ENCODE data around the gene NPHP4. TPM values are rescaled to one million over a fixed set of nuclear protein-coding genes. Genes with fewer than 3 reads are reported as not detected.

The NPHP4 gene
- total RNA-seq, 4 donors from 2014 or later: 1.1 to 10.4 (median 1.8) TPM

DNA sequence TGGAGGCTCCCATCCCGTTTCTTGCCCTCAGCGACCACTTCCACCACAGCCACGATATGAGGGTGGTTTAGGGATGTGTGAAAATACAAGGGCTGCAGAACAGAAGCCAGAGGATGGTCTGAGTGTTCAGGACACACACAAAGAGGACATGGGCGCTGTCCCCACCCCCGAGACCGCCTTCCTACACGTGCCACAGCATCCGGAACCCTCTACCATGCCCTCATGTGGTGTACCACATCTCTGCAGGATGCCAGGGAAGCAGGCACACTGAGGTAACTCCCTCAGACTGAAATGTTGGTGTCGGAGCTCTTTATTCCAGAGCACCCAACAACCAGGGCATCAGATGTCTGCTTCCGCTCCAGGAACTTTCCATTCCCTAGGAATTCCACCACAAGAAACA is 23.1 kb downstream of the NPHP4 start:
- TF ChIP-seq, protein P1, sequence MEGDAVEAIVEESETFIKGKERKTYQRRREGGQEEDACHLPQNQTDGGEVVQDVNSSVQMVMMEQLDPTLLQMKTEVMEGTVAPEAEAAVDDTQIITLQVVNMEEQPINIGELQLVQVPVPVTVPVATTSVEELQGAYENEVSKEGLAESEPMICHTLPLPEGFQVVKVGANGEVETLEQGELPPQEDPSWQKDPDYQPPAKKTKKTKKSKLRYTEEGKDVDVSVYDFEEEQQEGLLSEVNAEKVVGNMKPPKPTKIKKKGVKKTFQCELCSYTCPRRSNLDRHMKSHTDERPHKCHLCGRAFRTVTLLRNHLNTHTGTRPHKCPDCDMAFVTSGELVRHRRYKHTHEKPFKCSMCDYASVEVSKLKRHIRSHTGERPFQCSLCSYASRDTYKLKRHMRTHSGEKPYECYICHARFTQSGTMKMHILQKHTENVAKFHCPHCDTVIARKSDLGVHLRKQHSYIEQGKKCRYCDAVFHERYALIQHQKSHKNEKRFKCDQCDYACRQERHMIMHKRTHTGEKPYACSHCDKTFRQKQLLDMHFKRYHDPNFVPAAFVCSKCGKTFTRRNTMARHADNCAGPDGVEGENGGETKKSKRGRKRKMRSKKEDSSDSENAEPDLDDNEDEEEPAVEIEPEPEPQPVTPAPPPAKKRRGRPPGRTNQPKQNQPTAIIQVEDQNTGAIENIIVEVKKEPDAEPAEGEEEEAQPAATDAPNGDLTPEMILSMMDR (IDR thresholded peaks at IDR 0.05 in 4 of 5, conservative IDR thresholded peaks at IDR 0.05 in 1 of 5): no peak
- TF ChIP-seq POLR2A (IDR thresholded peaks at IDR 0.05): no peak
- no peak overlapping the region for H3K27ac ChIP-seq
- H3K4me3 ChIP-seq: no peak overlapping the region
- in situ Hi-C loops (cut with MboI; ENCODE audit: low sequenced_read_pairs in 4 of 4) (loop anchor here in 1 of 4 donors (25.0 kb wide), 1 partner anchor 457 kb away; no protein-coding TSS in a partner anchor), intact Hi-C loops (cut with DNase I; ENCODE audit: low total_unique reads) (no loop called here)
- no peaks in the 10 kb centered on the region for H3K36me3 ChIP-seq
- DNase-seq (no peak), ATAC-seq (no peak)
- H3K4me1 ChIP-seq: no peaks in the 10 kb centered on the region
- no peaks in the 10 kb centered on the region for H3K9me3 ChIP-seq
- no peaks in the 10 kb centered on the region for H3K27me3 ChIP-seq

DNA sequence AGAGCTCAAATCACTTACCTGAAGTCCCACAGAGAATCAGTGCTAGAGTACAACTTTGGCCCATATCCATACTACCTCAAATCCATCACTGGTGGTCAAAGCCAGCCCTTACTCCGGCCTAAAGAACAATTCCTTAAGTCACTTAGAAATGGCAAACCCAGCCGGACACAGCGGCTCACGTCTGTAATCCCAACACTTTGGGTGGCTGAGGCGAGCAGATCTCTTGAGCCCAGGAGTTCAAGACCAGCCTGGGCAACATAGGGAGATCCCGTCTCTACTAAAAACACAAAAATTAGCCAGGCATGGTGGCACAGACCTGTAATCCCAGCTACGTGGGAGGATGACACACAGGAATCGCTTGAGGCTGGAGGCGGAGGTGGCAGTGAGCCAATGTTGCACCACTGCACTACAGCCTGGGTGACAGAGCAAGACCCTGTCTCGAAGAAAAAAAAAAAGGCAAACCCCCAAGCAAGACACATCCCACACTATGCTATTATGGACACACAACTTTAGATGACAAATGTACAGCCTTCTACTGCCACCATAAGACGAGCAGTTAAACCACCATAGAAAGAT is 24.0 kb downstream of the NPHP4 start:
- TF ChIP-seq POLR2A (IDR thresholded peaks at IDR 0.05): no peak
- TF ChIP-seq, protein P1 (IDR thresholded peaks at IDR 0.05 in 4 of 5, conservative IDR thresholded peaks at IDR 0.05 in 1 of 5): no peak
- Histone ChIP-seq H3K4me1 (no peaks in the 10 kb centered on the region), H3K9me3 (no peaks in the 10 kb centered on the region), H3K27ac (no peak overlapping the region), H3K4me3 (no peak overlapping the region), H3K27me3 (no peaks in the 10 kb centered on the region), H3K36me3 (no peaks in the 10 kb centered on the region)
- in situ Hi-C loops (cut with MboI; ENCODE audit: low sequenced_read_pairs in 4 of 4) (loop anchor here in 1 of 4 donors (25.0 kb wide), 1 partner anchor 456 kb away; no protein-coding TSS in a partner anchor), intact Hi-C loops (cut with DNase I; ENCODE audit: low total_unique reads) (no loop called here)
- ATAC-seq: no peak
- no peak for DNase-seq

DNA sequence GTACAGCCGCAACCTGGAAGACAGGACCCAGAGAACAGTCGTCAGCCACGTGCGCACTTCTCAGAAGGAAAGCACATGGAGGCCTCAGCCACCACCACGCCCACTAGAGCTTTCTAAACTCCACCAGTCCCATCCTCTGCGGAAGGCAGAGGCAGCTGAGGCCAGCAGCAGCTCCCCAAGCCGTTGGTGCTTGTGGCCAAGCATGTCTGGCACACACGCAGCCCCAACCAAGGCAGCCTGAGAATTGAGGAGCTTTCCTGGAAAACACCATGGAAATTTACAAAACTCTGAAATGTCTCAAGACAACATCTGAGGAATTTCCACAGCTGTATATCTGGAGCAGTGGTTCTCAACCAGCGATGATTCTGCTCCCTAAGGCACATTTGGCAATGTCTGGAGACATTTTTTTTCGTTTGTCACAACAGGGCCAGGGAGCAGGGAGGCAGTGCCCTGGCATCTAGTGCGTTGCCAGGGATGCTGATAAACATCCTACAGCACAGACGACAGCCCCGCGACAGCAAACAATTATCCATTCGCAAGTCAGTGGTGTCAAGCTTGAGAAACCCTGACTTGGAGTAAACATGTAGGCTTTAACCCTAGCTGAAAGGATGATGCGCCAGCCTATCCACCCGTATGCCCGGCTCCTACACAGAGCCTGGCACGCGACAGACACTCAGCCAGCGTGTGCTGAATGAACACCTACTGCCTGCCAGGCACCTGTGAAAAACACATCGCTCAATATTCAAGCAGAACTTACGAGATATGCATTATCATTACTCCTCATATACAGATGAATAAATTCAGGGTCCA is 24.7 kb downstream of the NPHP4 start:
- no peaks in the 10 kb centered on the region for H3K36me3 ChIP-seq
- no peak overlapping the region for H3K4me3 ChIP-seq
- intact Hi-C loops (cut with DNase I; ENCODE audit: low total_unique reads): no loop called here
- DNase-seq: peak in 1 of 2 donors; percentile 45
- no peaks in the 10 kb centered on the region for H3K27me3 ChIP-seq
- no peaks in the 10 kb centered on the region for H3K9me3 ChIP-seq
- TF ChIP-seq, protein P1 (IDR thresholded peaks at IDR 0.05 in 4 of 5, conservative IDR thresholded peaks at IDR 0.05 in 1 of 5): no peak
- no peak for TF ChIP-seq POLR2A (IDR thresholded peaks at IDR 0.05)
- in situ Hi-C loops (cut with MboI; ENCODE audit: low sequenced_read_pairs in 4 of 4): loop anchor here in 1 of 4 donors (25.0 kb wide), 1 partner anchor 455 kb away; no protein-coding TSS in a partner anchor
- no peak overlapping the region for H3K27ac ChIP-seq
- H3K4me1 ChIP-seq: no peaks in the 10 kb centered on the region
- ATAC-seq: peak; percentile 19 to 36

DNA sequence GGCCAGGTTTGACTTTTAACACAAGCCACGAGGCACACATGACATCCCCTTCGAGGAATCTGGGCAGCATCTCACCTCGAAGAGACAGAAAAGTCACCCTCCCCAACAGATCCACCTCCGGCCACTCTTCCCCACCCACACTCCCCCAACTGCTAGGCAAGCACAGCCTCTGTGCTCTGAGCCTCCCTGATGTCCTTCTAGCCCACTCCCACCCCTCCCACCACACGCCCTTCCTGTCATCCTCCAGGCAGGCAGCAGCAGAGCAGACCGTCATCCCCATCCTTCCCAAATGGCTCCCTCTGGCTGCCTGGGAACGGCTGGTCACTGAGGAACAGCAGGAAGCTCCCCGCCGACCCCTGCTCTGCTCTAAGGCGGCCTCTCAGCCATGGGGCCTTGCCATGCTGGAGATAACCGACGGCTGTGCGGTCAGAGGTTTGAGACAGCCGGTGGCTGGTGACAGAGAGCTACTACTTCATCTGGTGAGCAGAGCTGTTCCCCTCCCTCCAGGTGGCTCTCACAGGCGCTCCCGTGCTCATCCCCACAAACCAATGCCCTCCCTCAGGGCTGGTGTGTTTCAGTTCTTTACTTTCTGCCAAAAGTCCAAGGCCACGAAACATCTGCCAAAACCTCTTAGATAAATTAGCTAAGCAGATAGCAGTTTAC is 25.6 kb downstream of the NPHP4 start:
- no peaks in the 10 kb centered on the region for H3K36me3 ChIP-seq
- intact Hi-C loops (cut with DNase I; ENCODE audit: low total_unique reads) (no loop called here), in situ Hi-C loops (cut with MboI; ENCODE audit: low sequenced_read_pairs in 4 of 4) (loop anchor here in 1 of 4 donors (25.0 kb wide), 1 partner anchor 454 kb away; no protein-coding TSS in a partner anchor)
- H3K9me3 ChIP-seq: no peaks in the 10 kb centered on the region
- DNase-seq (no peak), ATAC-seq (no peak)
- no peaks in the 10 kb centered on the region for H3K4me1 ChIP-seq
- no peak overlapping the region for H3K27ac ChIP-seq
- H3K27me3 ChIP-seq: no peaks in the 10 kb centered on the region
- TF ChIP-seq, protein P1 (IDR thresholded peaks at IDR 0.05 in 4 of 5, conservative IDR thresholded peaks at IDR 0.05 in 1 of 5): no peak
- TF ChIP-seq POLR2A (IDR thresholded peaks at IDR 0.05): no peak
- no peak overlapping the region for H3K4me3 ChIP-seq
